HG03378 (cell line): ENCODE measurements around the gene EDC3.
A peak's percentile ranks its signal among the peaks of the same experiment; 100 is the strongest.
"Not testable (repeated sequence)": the region's sequence is repeated elsewhere in the genome, so short reads cannot be mapped to it uniquely, and the experiment has no call there.

Source experiments
- ATAC-seq: cut with Tn5 transposase; IDR thresholded peaks from one replicate; pipeline ENCODE4 v1.9.1; 2021; ENCODE audit warnings: mild to moderate bottlenecking, moderate library complexity; ENCODE audit not compliant: unreplicated experiment

EDC3 gene

DNA sequence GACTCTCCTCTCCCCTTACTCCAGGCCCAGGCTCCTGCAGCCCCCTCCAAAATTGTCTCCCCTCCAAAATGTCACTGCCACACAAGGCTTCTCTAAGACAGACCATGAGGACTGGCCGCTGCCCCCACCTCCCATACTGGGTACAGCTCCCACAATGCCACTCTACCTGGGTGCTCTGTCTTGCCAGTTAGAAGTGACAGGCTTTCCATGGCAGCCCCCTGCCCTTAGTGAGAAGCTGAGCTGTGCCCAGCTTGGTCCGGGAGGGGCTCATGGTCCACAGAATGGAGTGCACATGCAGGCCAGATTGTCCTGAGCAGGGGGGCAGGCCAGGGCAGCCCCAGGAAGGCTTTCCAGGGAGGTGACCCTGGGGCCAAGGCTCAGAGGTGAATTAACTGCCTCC, 83.1 kb downstream of the EDC3 start:
- ATAC-seq, result no peak

DNA sequence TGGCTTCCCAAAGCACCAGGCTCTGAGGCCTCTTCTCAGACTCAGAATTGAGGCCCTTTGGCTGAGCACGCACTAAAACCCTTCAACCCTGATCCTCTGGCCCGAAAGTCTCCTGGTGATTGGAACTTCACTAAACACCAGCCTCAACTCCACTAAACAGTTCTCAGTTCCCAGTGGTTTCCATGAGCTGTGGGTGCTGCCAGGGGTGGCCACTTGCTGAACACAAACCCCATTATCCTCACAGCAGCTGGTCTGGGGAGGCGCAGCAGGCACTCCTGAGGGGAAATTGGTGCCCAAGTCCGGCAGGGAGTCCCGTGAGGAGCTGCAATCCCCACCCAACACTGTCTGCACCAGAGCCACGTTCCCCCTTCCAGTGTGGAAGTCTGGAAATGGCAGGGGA, 84.0 kb downstream of the EDC3 start:
- no peak for ATAC-seq

DNA sequence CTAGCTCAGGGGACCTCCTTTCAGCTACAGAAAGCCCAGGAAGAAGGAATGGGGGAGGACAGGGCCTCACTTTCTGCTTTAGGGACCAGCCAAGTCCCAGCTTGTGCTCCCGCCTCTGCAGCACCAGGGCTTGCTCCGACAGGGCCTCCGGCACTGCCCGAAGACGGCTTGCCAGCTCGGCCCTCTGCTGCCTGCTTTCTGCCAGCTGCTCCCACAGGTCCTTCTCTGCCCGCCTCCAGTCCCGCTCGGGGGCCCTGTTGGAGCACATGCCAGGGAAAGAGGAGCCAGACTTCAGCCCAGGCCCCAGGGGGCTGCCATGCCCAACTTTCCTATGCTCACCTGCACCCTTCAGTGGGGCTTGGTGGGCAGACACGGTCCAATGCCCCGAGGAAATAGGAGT, 84.5 kb downstream of the EDC3 start:
- ATAC-seq, result no peak

DNA sequence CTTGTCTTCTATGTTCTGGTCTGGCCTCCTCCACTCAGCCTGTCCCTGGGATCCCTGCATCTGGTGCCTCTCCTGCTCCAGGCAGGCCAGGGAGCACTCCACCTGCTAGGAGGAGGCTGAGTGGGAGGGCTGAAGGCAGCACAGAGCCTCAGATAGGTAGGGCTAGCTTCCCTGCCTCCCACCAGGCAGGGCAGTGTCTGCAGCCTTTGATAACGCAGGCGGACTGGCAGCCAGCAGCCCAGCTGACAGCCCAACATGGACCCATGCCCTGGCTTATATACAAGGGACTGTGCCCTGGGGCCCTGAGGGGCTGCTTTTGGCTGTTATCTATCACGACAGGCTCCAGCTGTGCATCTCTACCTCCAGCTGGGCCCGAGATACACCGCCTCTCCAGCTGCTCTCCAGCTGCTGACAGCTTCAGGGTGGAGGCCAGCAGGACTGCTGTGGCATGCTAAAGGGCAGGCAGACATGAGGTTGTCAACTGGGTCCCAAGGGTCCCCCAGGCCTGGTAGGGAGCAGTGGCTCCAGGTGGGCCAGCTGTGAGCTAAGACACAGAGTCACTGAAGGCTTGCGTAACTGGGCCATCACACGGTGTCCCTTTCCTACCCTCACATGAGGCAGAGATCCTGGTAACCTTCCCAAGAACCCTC, 85.4 kb downstream of the EDC3 start:
- no peak for ATAC-seq

DNA sequence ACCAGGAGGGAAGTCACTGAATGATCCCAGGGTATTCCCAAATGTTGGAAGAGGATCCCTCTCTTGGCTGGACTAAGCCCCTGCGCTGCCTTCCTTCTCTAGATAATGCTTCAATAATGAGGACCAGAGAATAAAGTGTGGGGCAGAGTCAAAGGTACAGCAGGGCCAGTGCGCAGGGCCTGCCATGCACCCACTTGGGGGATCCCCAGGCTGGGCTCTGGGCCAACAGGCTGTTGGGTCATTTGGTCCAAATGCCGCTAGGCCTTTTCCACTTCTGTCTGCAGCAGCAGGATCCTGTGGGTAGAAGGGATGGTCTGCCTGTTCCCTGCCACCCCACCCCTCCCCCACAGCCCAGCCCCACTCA, 85.9 kb downstream of the EDC3 start:
- ATAC-seq, result no peak

DNA sequence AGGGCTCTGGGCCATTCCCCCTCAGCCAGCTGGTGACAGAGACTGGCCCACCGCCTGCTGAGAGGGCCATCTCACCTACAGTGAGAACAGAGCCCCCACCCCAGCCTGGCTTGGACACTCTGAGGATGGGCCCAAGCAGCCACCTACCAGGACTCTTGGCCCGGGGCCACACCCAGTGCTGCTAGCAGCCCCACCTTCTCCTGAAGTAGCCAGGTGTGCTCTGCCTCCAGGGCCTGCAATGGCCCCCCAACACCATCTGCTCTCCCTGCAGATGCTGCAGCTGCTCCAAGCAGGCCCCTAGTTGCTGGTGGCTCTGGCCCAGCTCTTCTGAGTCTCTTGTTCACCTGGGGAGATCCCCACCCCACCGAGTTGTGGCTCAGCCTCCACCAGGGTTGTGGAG, 87.0 kb downstream of the EDC3 start:
- no peak for ATAC-seq

DNA sequence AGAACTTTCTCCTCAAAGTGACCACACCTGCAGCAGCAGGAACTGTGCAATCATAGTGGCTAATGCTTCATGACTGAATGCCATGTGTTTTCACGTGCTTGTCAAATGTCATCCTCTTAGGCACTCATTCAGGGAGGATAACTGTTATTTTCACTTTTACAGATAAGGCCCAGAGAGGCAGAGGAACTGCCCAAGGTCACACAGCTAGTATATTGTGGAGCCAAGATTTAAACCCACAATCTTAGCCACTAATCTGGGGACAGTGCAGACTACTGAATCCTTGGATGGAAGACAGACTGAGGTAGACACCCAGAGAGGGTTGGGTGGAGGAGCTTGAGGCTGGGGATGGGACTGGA, 90.1 kb downstream of the EDC3 start:
- ATAC-seq, result no peak

DNA sequence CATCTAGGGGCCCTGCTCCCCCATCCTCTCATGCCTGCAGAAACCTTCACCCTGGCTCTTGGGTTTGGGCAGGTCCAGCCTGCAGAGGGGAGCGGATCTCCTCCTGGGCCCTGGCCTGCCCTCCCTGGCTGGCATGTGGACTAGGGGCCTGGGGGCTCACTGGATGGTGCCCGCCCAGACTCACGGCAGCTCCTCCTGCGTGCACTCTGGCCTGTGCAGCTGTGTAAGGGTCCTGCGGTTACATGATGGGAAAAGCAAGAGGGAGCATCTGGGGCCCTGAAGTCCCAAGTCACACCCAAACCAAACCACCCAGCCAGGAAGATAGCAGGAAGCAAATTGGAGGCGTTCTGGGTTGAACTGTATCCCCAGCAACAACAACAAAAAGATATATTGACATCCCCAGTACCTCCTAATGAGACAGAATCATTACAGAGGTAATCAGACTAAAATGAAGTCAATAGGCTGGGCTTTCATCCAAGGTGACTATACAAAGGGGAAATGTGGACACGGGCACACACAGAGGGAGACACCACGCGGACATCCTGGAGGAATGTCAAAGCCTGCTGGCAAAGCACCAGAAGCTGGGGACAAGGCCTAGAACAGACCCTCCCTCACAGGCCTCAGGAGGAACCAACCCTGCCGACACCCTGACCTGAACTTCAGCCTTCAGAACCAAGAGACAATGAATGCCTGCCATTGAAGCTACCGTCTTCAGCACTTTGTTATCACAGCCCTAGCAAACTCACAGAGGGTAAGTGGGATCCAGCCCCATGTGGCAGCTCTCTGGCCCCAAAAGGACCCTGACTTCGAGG, 90.6 kb downstream of the EDC3 start:
- no peak for ATAC-seq

DNA sequence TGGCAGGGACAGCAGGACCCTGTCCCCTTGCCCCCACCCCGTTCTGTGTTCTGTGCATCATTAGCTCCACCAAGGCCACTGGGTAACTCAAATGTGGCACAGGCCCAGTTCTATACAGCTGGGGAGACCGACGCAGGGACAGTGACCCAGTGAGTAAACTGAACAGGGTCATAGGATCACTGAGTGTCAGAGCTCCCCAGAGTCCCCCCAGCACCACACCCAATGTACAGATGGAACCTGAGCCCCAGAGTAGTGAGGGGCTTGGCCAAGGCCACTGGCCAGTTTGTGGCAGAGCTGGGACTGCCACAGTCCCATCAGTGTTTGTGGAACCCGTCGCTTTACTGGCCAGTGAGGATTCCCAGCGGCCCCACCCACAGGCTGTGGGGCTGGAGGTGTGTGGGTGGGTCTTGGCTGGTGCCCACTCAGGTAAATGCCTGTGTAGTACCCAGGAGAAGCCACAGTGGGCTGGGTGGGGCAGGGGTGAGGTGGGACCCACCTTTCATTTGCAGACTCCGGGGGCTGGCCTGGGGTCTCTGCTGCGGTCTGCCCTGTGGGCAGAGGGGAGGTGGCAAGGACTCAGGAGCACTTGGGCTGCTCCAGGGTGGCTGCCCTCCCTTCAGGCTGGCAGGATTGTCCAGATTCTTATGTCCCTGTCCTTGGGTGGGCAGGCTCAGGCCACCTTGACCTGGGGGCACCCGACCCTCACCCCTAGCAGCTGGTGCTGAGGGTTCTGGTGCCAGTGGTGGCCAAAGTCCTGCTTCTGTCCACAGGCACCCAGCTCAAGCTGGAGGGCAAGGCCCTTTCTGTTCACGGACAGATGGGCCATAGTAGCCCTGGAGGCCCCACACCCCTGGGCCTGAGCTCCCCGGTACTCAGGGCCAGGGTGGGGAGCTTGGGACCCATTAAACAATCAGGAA, 91.8 kb downstream of the EDC3 start:
- ATAC-seq, result no peak

DNA sequence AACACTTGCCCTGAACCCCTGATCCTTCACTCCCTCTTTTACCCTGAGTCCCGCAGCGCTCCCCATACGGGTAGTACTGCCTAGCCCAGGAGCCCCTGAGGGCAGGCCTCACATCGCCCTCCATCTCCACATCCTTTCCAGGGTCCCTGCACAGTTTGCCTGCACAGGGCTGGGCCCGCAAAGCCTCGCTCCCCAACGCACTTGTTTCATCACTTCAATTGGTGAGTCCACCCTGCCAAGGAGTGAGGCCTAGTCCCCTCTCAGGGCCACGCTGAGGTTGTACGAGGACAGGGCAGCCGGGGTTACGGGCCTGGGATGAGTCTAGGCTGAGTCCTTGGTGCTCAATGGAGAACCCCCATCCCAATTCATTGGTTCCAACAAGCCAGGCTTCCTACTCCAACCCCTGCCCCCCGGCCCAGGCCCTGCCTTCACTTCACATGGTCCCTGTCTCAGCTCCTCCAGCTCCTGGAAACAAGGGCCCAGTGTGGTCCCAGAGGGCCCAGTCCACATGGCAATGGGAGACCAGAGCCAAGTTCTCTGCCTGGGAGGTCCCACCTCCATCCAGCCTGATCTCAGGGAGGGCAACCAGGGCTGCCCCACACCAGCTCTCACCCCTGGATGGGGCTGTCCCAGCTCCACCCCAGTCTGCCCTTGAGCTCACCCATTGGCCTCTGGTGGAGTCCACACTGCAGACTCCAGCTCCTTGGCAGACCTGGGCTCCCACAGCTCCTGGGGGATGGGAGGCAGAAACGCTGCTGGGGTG, 92.6 kb downstream of the EDC3 start:
- no peak for ATAC-seq

DNA sequence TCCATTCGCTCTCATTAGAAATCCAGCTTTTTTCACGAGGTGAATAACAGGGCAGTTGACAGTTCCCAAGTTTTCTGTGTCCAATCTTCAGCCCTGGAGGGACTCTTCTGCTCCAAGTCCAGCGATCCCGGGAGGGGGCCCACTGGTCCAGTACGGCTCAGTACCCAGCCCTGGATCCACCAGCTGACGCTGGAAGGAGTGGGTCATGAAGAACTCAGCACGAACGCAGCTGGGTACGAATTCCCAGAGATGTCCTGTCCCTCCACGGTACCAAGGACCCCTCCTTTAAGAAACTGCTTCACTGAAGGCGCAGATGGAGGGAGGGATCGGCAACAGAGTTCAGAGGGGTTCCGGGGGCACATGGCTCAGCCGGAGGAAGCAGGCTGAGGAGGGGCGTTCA, 96.7 kb downstream of the EDC3 start:
- ATAC-seq, result no peak

DNA sequence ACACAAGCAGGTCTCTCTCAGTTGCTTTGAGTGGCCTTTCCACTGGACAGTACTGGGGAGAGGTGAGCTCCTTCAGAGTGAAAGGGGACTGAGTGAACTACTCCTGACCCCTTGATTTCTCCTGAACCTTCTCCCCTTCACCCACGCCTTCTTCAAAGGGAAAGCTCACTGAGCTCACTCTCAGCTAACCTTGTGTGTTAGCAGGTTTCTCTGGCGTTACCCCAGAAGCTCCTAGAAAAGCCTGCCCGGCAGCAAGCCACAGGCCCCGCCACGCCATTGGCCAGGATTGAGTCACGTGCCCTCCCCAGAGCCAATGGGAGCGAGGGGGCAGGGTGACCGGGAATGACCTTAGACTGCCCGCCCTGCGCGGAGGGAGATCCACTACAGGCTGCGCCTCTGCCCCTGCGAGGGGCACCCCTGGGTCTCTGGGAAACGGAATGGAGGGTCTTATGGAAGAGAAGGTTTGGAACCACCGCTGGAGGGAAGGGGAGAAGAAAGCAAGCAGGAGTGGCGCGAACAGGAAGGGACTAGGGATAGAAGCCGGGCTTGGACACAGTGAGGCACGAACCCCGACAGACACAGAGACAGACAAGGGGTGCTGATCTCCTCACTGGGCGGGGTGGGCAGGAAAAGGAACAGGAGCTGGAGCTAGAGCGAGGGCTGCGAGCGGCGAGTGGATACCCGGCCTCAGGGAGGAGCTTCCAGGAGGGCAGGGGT, 97.5 kb downstream of the EDC3 start:
- peak; percentile 72 for ATAC-seq

DNA sequence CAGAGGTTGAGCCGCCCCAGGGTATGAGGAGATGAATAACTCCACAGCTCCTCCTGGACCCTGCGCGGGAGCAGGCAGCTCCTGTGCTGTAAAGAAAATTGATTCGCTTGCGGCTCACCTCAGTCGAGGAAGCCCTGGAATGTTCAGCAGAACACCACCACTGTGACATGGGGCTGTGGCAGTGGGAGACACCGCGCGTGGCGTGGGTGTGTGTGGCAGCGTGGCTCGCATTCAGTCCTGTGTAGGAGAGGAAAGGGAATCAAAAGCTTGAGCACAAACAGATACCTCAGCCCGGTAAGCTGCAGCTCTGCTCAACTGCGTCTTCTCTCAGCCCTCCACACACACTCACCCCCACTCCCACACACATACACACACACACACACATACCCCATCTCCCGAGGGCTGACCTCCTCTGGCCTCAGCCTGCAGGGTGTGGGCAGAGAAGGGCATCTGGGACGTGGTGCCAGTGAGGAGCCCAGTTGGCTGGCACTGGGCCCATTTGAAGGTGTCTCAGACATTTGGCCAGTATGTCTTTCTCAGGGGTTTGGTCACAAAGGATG, 98.6 kb downstream of the EDC3 start:
- ATAC-seq, result not testable (repeated sequence)

DNA sequence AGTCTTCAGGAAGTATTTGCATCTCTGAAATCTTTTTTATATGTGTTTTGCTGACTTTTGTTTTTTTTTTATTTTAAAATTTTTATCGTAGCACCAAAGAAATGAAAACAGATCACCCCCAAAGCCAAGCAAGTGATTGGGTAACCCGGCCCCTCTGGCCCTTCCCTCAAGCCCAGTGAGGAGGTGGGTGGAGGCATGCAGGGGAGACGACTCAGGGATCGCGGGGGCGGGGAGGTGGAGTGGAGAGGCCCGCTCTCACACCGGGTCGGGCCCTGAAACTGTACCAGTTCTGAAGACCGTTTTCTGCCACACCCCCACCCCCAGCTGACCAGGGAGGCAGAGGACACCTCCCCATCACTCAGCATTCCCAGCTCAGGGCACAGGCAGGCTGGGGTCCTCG, 99.1 kb downstream of the EDC3 start:
- not testable (repeated sequence) for ATAC-seq

DNA sequence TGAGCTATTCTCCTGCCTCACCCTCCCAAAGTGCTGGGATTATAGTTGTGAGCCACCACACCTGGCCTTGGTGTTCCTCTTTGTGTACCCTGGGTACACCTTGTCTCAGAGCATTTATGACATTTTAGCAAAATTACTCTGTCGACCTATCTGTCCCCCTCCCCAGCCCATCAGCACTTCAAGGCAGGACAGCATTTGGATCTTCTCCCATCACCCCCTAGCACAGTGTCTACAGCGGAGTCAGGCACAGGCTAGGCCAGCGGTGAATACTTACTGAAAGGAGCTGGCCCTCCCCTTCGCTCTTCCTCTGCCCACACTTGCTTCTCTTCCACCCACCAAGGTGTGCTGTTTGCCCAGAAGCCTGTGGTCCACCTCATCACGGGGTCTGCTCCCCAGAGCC, 100.6 kb downstream of the EDC3 start:
- ATAC-seq, result no peak

DNA sequence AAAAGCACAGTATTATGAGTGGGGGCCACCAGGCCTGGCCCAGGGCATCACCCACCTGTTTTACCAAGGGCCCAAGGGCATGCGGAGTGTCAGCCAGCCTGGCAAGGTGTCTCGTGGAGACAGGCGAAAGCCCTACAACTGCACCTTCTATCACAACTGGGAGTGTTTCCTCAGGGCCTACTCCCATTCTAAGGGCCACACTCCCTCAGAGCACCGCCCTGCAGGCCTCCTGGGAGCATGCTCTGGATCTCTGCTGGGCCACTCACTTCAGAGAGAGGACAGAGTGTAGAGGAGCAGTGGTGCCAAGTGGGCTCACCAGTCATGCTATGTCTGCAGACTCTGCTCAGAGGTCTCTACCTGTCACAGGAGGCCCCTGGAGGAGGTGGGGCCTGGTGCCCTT, 101.4 kb downstream of the EDC3 start:
- ATAC-seq, result no peak

DNA sequence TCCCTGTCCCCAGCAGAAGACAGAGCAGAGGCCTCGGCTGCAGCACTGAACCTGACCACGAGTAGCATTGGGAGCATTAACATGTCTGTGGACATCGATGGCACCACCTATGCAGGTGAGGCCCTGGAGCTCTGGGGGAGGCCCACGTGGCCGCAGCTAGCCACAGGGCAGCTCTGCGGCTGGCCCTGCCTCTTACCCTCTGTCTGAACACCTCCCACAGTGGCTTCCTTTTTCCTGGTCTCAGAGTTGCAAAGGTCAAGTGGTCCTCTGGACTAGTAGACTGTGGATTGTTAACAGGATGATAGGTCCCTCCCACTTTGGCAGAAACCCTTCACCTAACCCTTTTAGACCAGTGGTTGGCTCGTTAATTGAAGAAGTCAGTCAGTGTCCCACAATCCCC, 102.7 kb downstream of the EDC3 start:
- ATAC-seq, result no peak

DNA sequence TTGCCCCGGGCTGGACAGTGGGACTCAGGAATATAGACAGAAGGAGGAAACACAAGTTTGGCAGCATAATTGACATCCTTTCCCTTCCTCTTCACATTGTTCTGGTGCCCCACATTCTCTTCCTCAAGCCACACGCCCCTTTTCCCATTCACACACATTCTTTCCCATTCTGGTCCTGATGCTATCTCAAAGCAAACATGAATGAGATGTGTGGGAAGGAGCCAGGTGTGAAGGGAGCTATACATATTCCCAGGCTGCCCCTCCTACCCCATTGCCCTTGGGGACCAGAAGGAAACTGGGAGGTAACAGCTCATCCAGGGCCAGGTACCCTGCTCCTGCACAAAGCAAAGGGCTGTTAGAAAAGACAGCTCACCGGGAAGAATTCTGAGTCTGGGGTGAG, 103.6 kb downstream of the EDC3 start:
- no peak for ATAC-seq

DNA sequence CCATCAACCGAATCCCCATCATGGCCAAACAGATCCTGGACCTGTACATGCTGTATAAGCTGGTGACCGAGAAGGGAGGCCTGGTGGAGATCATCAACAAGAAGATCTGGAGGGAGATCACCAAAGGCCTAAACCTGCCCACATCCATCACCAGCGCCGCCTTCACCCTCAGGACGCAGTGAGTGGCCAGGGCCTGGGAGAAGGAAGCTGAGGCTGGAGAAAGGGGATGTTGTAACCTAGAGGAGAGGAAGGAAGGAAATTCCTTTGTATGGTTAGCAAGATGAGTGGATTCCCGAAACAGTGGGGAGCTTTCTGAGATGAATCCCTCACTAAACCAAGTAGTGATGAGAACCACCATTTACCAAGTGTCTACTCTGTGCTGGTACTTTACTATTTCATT, 106.0 kb downstream of the EDC3 start:
- ATAC-seq, result no peak

DNA sequence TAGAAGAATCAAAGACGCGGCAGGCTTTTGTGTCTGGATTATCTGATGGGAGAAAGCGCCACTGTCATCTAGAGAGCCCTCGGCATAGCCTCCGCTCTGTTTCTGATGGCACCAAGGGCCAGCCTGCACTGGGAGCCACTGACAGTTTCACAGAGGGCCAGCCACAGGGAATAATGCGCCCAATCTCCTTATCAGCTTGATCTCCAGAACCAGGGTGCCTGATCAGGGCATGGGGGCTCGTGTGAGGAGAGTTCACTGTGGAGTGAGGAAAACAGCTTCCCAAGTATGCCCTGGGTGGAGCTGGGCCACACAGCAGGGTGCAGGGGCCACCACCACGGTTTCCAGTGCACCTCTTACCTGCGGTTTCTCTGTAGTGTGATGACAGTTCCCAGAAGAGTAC, 110.0 kb downstream of the EDC3 start:
- ATAC-seq, result no peak
